PC-9 (cell line): ENCODE results near the gene STRN4.

Source experiments
- EZH2 ChIP-seq: fragments of 200-600 bp; sonication (generic); IDR thresholded peaks from 2 replicates; pipeline ENCODE4 v1.8.0; 2017; ENCODE audit warnings: antibody characterized with exemption, low read depth
- TF ChIP-seq, protein P1 (sequence below): fragments of 200-600 bp; sonication (generic); conservative IDR thresholded peaks from 2 replicates; pipeline ENCODE4 v1.6.1; 2017; ENCODE audit warnings: mixed run types, antibody characterized with exemption, mild to moderate bottlenecking, moderate library complexity

DNA sequence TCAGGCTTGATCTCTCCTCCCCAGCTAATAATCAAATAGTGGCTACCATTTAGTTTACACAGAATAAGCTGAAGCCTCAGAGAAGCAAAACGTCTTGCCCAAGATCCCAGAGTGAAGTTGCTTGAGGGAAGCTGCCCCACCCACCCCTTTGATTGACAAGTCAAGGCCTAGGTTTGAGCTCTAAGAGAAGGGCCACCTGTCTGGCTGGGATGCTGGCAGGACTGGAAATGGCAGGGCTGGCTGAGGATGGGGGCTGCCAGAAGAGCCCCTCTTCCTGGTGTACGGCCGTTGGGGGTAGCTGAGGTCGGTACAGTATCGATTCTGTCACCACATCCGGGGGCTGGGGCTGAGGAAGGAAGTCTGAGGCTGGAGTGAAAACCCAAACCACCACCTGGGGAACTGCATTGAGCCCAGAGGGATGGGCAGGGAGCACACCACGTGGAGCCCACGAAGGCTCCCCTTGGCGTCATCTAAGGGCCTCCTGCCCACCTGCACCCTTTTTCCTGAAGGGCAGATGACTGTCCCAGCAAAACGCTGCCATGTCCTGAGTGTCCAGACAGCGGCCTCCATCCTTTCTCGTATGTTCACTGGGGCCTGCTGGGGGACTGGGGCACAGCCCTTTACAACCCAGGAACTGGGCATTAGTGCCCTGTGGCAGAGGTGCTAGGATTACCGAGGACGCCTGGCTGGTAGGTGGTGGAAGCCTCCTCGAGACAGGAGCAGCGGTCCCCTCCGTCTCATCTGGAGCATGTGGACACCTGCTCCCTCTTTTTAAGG, 27.9 kb downstream of the STRN4 start:
- TF ChIP-seq, protein P1, sequence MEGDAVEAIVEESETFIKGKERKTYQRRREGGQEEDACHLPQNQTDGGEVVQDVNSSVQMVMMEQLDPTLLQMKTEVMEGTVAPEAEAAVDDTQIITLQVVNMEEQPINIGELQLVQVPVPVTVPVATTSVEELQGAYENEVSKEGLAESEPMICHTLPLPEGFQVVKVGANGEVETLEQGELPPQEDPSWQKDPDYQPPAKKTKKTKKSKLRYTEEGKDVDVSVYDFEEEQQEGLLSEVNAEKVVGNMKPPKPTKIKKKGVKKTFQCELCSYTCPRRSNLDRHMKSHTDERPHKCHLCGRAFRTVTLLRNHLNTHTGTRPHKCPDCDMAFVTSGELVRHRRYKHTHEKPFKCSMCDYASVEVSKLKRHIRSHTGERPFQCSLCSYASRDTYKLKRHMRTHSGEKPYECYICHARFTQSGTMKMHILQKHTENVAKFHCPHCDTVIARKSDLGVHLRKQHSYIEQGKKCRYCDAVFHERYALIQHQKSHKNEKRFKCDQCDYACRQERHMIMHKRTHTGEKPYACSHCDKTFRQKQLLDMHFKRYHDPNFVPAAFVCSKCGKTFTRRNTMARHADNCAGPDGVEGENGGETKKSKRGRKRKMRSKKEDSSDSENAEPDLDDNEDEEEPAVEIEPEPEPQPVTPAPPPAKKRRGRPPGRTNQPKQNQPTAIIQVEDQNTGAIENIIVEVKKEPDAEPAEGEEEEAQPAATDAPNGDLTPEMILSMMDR = no peak
- TF ChIP-seq EZH2 = no peak
